ENCODE measurements around the gene ACER1. TPM values are rescaled to one million over a fixed set of nuclear protein-coding genes. Genes with fewer than 3 reads are reported as not detected.

The ACER1 gene
- total RNA-seq, 2 donors from 2014 or later: not detected

- Mint-ChIP-seq H3K36me3 (ENCODE audit: low read depth) (peaks cover 63% of the 10 kb centered on the region), H3K27me3 (ENCODE audit: insufficient read depth) (no peaks in the 10 kb centered on the region), H3K4me3 (no peak overlapping the region), H3K4me1 (no peaks in the 10 kb centered on the region), H3K27ac (no peak overlapping the region), H3K9me3 (no peaks in the 10 kb centered on the region)
- Histone ChIP-seq H3K27me3 (ENCODE audit: control insufficient read depth, insufficient read depth, low read length, poor library complexity, severe bottlenecking) (no peaks in the 10 kb centered on the region), H3K4me3 (ENCODE audit: low read length) (no peak overlapping the region), H3K9me3 (ENCODE audit: control insufficient read depth, low read length) (no peaks in the 10 kb centered on the region), H3K36me3 (ENCODE audit: control insufficient read depth, insufficient read depth, low read length) (peaks cover 69% of the 10 kb centered on the region), H3K27ac (ENCODE audit: low read depth, low read length) (no peak overlapping the region), H3K9ac (ENCODE audit: extremely low read depth, low read length, poor library complexity, severe bottlenecking) (no peak overlapping the region), H3K4me1 (ENCODE audit: control insufficient read depth, insufficient read depth, low read length) (no peaks in the 10 kb centered on the region)
- DNase-seq: no peak
- 93 to 97% methylated on average over 6 to 12 of the region's 12 CpGs for WGBS, 2 experiments (ENCODE audit: insufficient coverage in 1 of 2, insufficient read length in 1 of 2)
- TF ChIP-seq CTCF (conservative IDR thresholded peaks at IDR 0.05): no peak
Observed at GRCh38 chr19:6259312-6259861, 74.0 kb downstream of the ACER1 start.

- Histone ChIP-seq H3K9me3 (ENCODE audit: control insufficient read depth, low read length) (no peaks in the 10 kb centered on the region), H3K36me3 (ENCODE audit: control insufficient read depth, insufficient read depth, low read length) (peaks cover 72% of the 10 kb centered on the region), H3K27me3 (ENCODE audit: control insufficient read depth, insufficient read depth, low read length, poor library complexity, severe bottlenecking) (no peaks in the 10 kb centered on the region), H3K9ac (ENCODE audit: extremely low read depth, low read length, poor library complexity, severe bottlenecking) (no peak overlapping the region), H3K27ac (ENCODE audit: low read depth, low read length) (no peak overlapping the region), H3K4me3 (ENCODE audit: low read length) (no peak overlapping the region), H3K4me1 (ENCODE audit: control insufficient read depth, insufficient read depth, low read length) (no peaks in the 10 kb centered on the region)
- Mint-ChIP-seq H3K4me3 (no peak overlapping the region), H3K9me3 (no peaks in the 10 kb centered on the region), H3K4me1 (no peaks in the 10 kb centered on the region), H3K27me3 (ENCODE audit: insufficient read depth) (no peaks in the 10 kb centered on the region), H3K36me3 (ENCODE audit: low read depth) (peaks cover 66% of the 10 kb centered on the region), H3K27ac (no peak overlapping the region)
- WGBS, 2 experiments (ENCODE audit: insufficient coverage in 1 of 2, insufficient read length in 1 of 2): 92 to 94% methylated on average over 5 to 15 of the region's 15 CpGs
- TF ChIP-seq CTCF (conservative IDR thresholded peaks at IDR 0.05): no peak
- DNase-seq: no peak
Observed at GRCh38 chr19:6258812-6259311, 74.5 kb downstream of the ACER1 start.

Other genes with a start within 250 kb of the ACER1 start
- 10 to 100 TPM in 1 of 2 donors, 1 to 10 TPM in 1; 6.6 to 11.0 TPM for gene RFX2, start 223.1 kb downstream of the ACER1 start, total RNA-seq
- gene ACSBG2, start 197.9 kb downstream of the ACER1 start, total RNA-seq: not detected
- 10 to 100 TPM; 50.1 to 51.8 TPM for gene MLLT1, start 53.6 kb downstream of the ACER1 start, total RNA-seq
- gene CLPP, start 27.9 kb upstream of the ACER1 start, total RNA-seq: 10 to 100 TPM; 79.8 to 87.7 TPM
- 10 to 100 TPM; 80.0 to 98.3 TPM for gene ALKBH7, start 39.2 kb upstream of the ACER1 start, total RNA-seq
- gene PSPN, start 42.3 kb upstream of the ACER1 start, total RNA-seq: 1 to 10 TPM; 1.9 to 2.7 TPM
- gene GTF2F1, start 59.6 kb upstream of the ACER1 start, total RNA-seq: 10 to 100 TPM; 59.2 to 66.4 TPM
- gene KHSRP, start 91.2 kb upstream of the ACER1 start, total RNA-seq: 100 to 1,000 TPM; 454 to 476 TPM
- under 1 TPM in 1 of 2 donors, not detected in 1; 0.46 TPM for gene SLC25A41, start 100.2 kb upstream of the ACER1 start, total RNA-seq
- gene SLC25A23, start 126.2 kb upstream of the ACER1 start, total RNA-seq: 10 to 100 TPM; 34.9 to 39.5 TPM
- 10 to 100 TPM; 46.4 to 50.9 TPM for gene CRB3, start 130.7 kb upstream of the ACER1 start, total RNA-seq
- 1 to 10 TPM; 1.7 to 2.1 TPM for gene DENND1C, start 148.2 kb upstream of the ACER1 start, total RNA-seq
- gene TUBB4A, start 168.7 kb upstream of the ACER1 start, total RNA-seq: 1 to 10 TPM; 5.2 to 7.5 TPM
- 1 to 10 TPM in 1 of 2 donors, under 1 TPM in 1; 0.68 to 3.9 TPM for gene TNFSF9, start 197.4 kb upstream of the ACER1 start, total RNA-seq

All from endodermal cell (in vitro differentiated cells).